ENCODE measurements around the gene ZNF80.

- TF ChIP-seq CTCF (conservative IDR thresholded peaks at IDR 0.05 in 1 of 2, IDR thresholded peaks at IDR 0.05 in 1 of 2; ENCODE audit: low read depth in 1 of 2, low read length in 2 of 2) (no peak), EZH2 (IDR thresholded peaks at IDR 0.05; ENCODE audit: low read length, missing control alignments) (no peak)
Observed at GRCh38 chr3:114212646-114213045, 24.7 kb downstream of the ZNF80 start.

Measured in fibroblast of lung (primary cell).